Tibial nerve (tissue), 4 donors: Measurements from ENCODE around the gene ANGPTL3. TPM values are rescaled to one million over a fixed set of nuclear protein-coding genes. Genes with fewer than 3 reads are reported as not detected.

Experiments
- DNase-seq, 2 donors: peaks; one replicate each; pipeline ENCODE4 v3.0.0-alpha.2; 2019; ENCODE audit warnings: low spot score in 2 of 2
- H3K27ac ChIP-seq, 4 donors: fragments of 200-600 bp; sonication (generic) in 3 of 4; one replicate each; pipeline ENCODE4 v1.5.1; 2017 to 2019; ENCODE audit warnings: mild to moderate bottlenecking in 1 of 4
- H3K27me3 ChIP-seq, 2 donors: fragments of 200-600 bp; sonication (generic) in 1 of 2; one replicate each; pipeline versions ENCODE4 v1.5.1 to v1.6.0; 2017 to 2019
- H3K36me3 ChIP-seq, 3 donors: fragments of 200-600 bp; sonication (generic); one replicate each; pipeline ENCODE4 v1.5.1; 2018 to 2019
- H3K4me1 ChIP-seq, 4 donors: fragments of 200-600 bp; sonication (generic) in 3 of 4; one replicate each; pipeline ENCODE4 v1.5.1; 2017 to 2019
- H3K4me3 ChIP-seq, 4 donors: fragments of 200-600 bp; sonication (generic) in 3 of 4; one replicate each; pipeline ENCODE4 v1.5.1; 2017 to 2019; ENCODE audit warnings: mild to moderate bottlenecking in 1 of 4, moderate library complexity in 1 of 4
- H3K9me3 ChIP-seq, 4 donors: fragments of 200-600 bp; sonication (generic) in 3 of 4; one replicate each; pipeline ENCODE4 v1.5.1; 2017 to 2019
- EP300 ChIP-seq, 2 donors: sonication (generic); formaldehyde crosslinking; IDR thresholded peaks; one replicate each; pipeline ENCODE4 v1.6.1; 2017; ENCODE audit warnings: antibody characterized with exemption in 2 of 2, mild to moderate bottlenecking in 1 of 2
- POLR2A ChIP-seq, 2 donors: fragments of 450-650 bp; IDR thresholded peaks; one replicate each; pipeline ENCODE4 v1.6.1; 2017; ENCODE audit warnings: antibody characterized with exemption in 2 of 2, mild to moderate bottlenecking in 2 of 2, moderate library complexity in 2 of 2
- WGBS, 2 donors: methylation state at CpG; one replicate each; pipeline ENCODE4 v1.1.5; 2018; 5-methylcytosine and 5-hydroxymethylcytosine counted together
- total RNA-seq, 4 donors: library from RNA; depleted of rRNA; stranded (reverse); fragments of >200 nt; gene quantifications; one replicate each; pipeline ENCODE4 v1.1.0, GENCODE V29; 2016
- TF ChIP-seq, protein P1 (sequence below), 5 experiments: fragments of 200-600 bp in 3 of 5; fragments of 450-650 bp in 2 of 5; sonication (generic) in 3 of 5; IDR thresholded peaks; one replicate each; pipeline ENCODE4 v1.5.1; 2016 to 2019; ENCODE audit warnings: antibody characterized with exemption in 5 of 5, mild to moderate bottlenecking in 3 of 5, moderate library complexity in 2 of 5

ANGPTL3 gene
- total RNA-seq, 4 donors from 2014 or later, result not detected

DNA sequence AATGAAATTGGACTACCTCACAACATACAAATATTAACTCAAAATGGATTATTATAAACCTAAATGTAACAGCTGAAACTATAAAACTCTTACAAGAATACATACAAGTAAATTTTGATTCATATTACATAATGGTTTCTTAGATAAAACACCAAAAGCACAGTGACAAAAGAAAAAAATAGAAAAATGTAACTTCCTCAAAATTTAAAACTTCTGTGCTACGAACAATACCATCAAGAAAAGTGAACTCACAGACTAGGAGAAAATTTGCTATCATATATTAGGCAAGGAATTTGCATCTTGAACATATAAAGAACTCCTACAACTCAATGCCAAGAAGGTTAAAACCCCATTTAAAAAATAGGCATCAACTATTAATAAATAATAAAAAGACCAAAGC lies 31.2 kb downstream of the ANGPTL3 start:
- TF ChIP-seq EP300 (IDR thresholded peaks at IDR 0.05) (no peak), POLR2A (IDR thresholded peaks at IDR 0.05) (no peak)
- TF ChIP-seq, protein P1, sequence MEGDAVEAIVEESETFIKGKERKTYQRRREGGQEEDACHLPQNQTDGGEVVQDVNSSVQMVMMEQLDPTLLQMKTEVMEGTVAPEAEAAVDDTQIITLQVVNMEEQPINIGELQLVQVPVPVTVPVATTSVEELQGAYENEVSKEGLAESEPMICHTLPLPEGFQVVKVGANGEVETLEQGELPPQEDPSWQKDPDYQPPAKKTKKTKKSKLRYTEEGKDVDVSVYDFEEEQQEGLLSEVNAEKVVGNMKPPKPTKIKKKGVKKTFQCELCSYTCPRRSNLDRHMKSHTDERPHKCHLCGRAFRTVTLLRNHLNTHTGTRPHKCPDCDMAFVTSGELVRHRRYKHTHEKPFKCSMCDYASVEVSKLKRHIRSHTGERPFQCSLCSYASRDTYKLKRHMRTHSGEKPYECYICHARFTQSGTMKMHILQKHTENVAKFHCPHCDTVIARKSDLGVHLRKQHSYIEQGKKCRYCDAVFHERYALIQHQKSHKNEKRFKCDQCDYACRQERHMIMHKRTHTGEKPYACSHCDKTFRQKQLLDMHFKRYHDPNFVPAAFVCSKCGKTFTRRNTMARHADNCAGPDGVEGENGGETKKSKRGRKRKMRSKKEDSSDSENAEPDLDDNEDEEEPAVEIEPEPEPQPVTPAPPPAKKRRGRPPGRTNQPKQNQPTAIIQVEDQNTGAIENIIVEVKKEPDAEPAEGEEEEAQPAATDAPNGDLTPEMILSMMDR (IDR thresholded peaks at IDR 0.05), result no peak

DNA sequence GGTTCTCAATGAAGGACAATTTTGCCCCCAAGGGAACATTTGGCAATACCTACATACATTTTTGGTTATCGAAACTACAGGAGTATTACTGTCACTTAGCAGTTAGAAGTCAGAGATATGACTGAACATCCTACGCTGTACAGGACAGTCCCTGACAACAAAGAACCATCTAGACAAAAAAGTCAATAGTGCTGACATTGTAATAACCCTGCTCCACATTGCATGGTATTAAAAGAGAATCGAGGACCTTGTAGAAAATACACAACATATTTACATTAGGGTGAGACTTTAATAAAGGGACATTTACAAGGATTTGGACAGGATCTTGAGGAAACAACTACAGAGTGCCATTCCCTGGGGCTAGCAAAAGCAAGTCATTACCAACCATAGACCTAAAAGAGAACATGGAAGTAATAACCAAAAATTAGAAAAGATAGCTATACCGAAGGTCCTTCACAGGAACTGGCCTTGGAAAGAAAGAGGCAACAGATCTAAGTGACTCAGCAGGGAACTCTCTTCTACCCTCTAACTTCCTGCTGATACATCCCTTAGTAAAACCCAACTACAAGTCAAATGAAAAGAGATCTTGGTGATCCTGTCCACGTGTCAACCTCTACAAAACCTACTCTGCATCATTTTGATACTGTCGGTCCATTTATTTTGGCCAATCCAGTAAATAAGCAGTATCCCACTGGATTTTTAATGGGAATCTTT lies 40.2 kb downstream of the ANGPTL3 start:
- peaks cover 0 to 8% (median 0%) of the 10 kb centered on the region in 4 donors for H3K9me3 ChIP-seq
- H3K4me3 ChIP-seq, result no peak overlapping the region
- no peaks in the 10 kb centered on the region for H3K4me1 ChIP-seq
- H3K27me3 ChIP-seq, result no peaks in the 10 kb centered on the region
- TF ChIP-seq POLR2A (IDR thresholded peaks at IDR 0.05) (no peak), EP300 (IDR thresholded peaks at IDR 0.05) (no peak)
- TF ChIP-seq, protein P1 (IDR thresholded peaks at IDR 0.05), result no peak
- H3K27ac ChIP-seq, result no peak overlapping the region
- H3K36me3 ChIP-seq, result peaks cover 0 to 74% (median 3%) of the 10 kb centered on the region in 3 donors
- no peak for DNase-seq
- WGBS, 2 donors, result 89 to 91% methylated on average over 6 of the region's 6 CpGs

More for the DNA sequence above, 31.2 kb downstream of the ANGPTL3 start:
- 82 to 86% methylated on average over 1 of the region's 1 CpG for WGBS, 2 donors
- Histone ChIP-seq H3K4me1 (no peaks in the 10 kb centered on the region), H3K36me3 (peaks cover 0 to 49% (median 0%) of the 10 kb centered on the region in 3 donors), H3K4me3 (no peak overlapping the region), H3K9me3 (peaks cover 0 to 5% (median 0%) of the 10 kb centered on the region in 4 donors), H3K27ac (no peak overlapping the region), H3K27me3 (no peaks in the 10 kb centered on the region)
- DNase-seq, result no peak

DNA sequence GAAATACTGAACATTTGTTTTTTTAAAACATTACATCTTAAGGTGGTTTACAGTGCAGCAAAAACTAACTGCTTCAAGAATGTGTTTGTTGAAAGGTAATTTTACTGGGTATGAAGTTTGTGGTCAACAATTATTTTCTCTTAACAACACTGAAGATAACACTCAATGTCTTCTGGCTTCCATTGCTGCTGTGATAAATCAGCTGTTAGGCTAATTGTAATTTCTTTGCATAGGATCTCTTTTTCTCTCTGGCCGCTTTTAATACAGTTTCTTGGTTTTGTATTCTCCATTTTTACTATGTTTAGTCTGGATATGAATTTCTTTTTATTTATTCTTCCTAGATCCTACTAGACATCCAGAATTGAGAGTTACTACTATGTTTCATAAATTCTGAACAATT lies 46.0 kb downstream of the ANGPTL3 start:
- Histone ChIP-seq H3K4me3 (no peak overlapping the region), H3K27ac (no peak overlapping the region), H3K27me3 (no peaks in the 10 kb centered on the region), H3K4me1 (no peaks in the 10 kb centered on the region), H3K36me3 (peaks cover 0 to 76% (median 3%) of the 10 kb centered on the region in 3 donors), H3K9me3 (no peaks in the 10 kb centered on the region)
- no peak for DNase-seq
- TF ChIP-seq, protein P1 (IDR thresholded peaks at IDR 0.05), result no peak
- TF ChIP-seq EP300 (IDR thresholded peaks at IDR 0.05) (no peak), POLR2A (IDR thresholded peaks at IDR 0.05) (no peak)
- 95 to 98% methylated on average over 1 of the region's 1 CpG for WGBS, 2 donors

DNA sequence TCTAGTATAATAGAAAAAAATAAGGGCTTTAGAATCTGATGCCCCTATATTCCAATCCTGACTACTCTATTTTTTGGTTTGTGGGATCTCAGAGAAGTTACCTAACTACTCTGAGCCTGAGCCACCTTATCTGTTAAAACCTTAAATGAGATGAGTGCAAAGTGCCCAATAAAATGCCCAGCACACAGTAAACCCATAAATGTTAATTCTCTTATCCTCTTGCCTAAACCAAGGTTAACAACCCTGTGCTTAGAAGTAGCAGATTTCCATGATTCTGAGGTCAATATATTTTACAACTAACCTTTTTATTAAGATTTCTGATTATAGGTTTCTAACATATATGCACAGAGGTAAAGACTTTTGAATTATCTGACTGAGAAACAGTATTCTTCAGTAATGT lies 55.1 kb downstream of the ANGPTL3 start:
- Histone ChIP-seq H3K9me3 (no peaks in the 10 kb centered on the region), H3K4me1 (peaks cover 0 to 19% (median 0%) of the 10 kb centered on the region in 4 donors)
- no peak for TF ChIP-seq POLR2A (IDR thresholded peaks at IDR 0.05)
- TF ChIP-seq, protein P1 (IDR thresholded peaks at IDR 0.05), result no peak
- TF ChIP-seq EP300 (IDR thresholded peaks at IDR 0.05), result no peak

GRCh38 chr1:62654744-62655143 lies 57.4 kb downstream of the ANGPTL3 start:
- no peaks in the 10 kb centered on the region for H3K9me3 ChIP-seq
- no peaks in the 10 kb centered on the region for H3K27me3 ChIP-seq
- no peak for DNase-seq
- TF ChIP-seq POLR2A (IDR thresholded peaks at IDR 0.05) (no peak), EP300 (IDR thresholded peaks at IDR 0.05) (no peak)
- TF ChIP-seq, protein P1 (IDR thresholded peaks at IDR 0.05), result no peak
- peaks cover 0 to 16% (median 0%) of the 10 kb centered on the region in 3 donors for H3K36me3 ChIP-seq
- H3K27ac ChIP-seq, result no peak overlapping the region
- 44 to 50% methylated on average over 1 of the region's 1 CpG for WGBS, 2 donors
- no peak overlapping the region for H3K4me3 ChIP-seq
- peaks cover 0 to 19% (median 0%) of the 10 kb centered on the region in 4 donors for H3K4me1 ChIP-seq

More for the DNA sequence above, 55.1 kb downstream of the ANGPTL3 start:
- no peak for DNase-seq
- Histone ChIP-seq H3K4me3 (no peak overlapping the region), H3K27me3 (no peaks in the 10 kb centered on the region), H3K27ac (no peak overlapping the region), H3K36me3 (peaks cover 0 to 17% (median 0%) of the 10 kb centered on the region in 3 donors)
